Astrocyte (in vitro differentiated cells and primary cell): ENCODE data around the gene KRTAP13-3.
A peak's percentile ranks its signal among the peaks of the same experiment; 100 is the strongest.

ENCODE experiments used
- CTCF ChIP-seq: IDR thresholded peaks from 2 replicates; pipeline ENCODE4 v1.5.1; 2011; ENCODE audit warnings: low read depth, mild to moderate bottlenecking, inconsistent platforms, low read length, moderate library complexity; ENCODE audit not compliant: insufficient read depth
- EZH2 ChIP-seq: IDR thresholded peaks from 2 replicates; pipeline ENCODE4 v1.6.1; 2012; ENCODE audit warnings: mild to moderate bottlenecking, low read length, inconsistent platforms; ENCODE audit not compliant: insufficient read depth

DNA sequence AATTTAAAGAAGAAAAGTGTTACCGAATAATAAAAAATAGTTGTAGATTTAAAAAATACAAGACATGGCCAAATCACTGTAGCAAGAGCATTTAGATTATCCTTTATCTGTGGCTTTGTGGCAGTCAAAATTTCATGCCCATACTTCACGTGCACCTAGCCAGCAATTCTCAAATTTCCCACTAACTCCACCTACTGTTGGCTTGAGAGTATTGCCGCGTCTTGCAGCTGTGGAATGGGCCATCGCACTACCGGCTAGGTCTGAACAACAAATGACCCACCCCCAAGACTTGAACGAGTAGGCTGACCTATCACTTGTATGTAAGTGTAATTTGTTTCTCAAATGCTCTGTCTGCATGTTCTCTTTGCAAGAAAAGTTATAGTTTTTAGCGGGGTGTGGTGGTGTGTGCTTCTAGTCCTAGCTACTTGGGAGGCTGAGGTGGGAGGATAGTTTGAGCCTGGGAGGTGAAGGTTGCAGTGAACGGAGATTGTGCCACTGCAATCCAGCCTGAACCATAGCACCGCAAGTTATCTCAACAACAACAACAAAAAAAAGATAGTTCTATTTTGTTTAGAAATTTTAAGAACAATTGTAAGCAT is 8.4 kb upstream of the KRTAP13-3 start:
- peak; percentile 38 for TF ChIP-seq CTCF
- TF ChIP-seq EZH2, result no peak
